GM20000 (cell line): Measurements from ENCODE around the gene DCC.

ENCODE experiments used
- DNase-seq: peaks from one replicate; pipeline ENCODE4 v3.0.0; 2012; ENCODE audit warnings: low spot score
- CTCF ChIP-seq: IDR thresholded peaks from 2 replicates; pipeline ENCODE4 v1.5.1; 2012; ENCODE audit warnings: mild to moderate bottlenecking, control low read depth; ENCODE audit errors: extremely low read depth, missing control alignments

DCC gene

GRCh38 chr18:53441761-53442414, 1101.9 kb downstream of the DCC start:
- DNase-seq, result no peak
- TF ChIP-seq CTCF, result no peak

GRCh38 chr18:53442415-53442783, 1102.4 kb downstream of the DCC start:
- DNase-seq, result no peak
- TF ChIP-seq CTCF, result no peak

- DNase-seq, result no peak
- TF ChIP-seq CTCF, result no peak
Measured at GRCh38 chr18:53443336-53443735, 1103.3 kb downstream of the DCC start.

GRCh38 chr18:53443831-53444230, 1103.8 kb downstream of the DCC start:
- TF ChIP-seq CTCF, result no peak
- DNase-seq, result no peak

- no peak for TF ChIP-seq CTCF
Measured at GRCh38 chr18:53451902-53452301, 1111.9 kb downstream of the DCC start.

GRCh38 chr18:53457068-53457467, 1117.1 kb downstream of the DCC start:
- no peak for DNase-seq
- no peak for TF ChIP-seq CTCF

More at GRCh38 chr18:53451902-53452301, 1111.9 kb downstream of the DCC start:
- DNase-seq, result no peak

GRCh38 chr18:53458268-53458667, 1118.3 kb downstream of the DCC start:
- no peak for DNase-seq
- TF ChIP-seq CTCF, result no peak
